GM12892 (cell line): Measurements from ENCODE around the gene MMP24.

Experiments used
- POLR2A ChIP-seq: IDR thresholded peaks from 2 replicates; pipeline ENCODE4 v1.6.1; 2011; ENCODE audit warnings: low read depth, low read length, control low read depth
- POLR2AphosphoS5 ChIP-seq: IDR thresholded peaks from 2 replicates; pipeline ENCODE4 v1.6.1; 2011; ENCODE audit warnings: low read depth, low read length, control low read depth

DNA sequence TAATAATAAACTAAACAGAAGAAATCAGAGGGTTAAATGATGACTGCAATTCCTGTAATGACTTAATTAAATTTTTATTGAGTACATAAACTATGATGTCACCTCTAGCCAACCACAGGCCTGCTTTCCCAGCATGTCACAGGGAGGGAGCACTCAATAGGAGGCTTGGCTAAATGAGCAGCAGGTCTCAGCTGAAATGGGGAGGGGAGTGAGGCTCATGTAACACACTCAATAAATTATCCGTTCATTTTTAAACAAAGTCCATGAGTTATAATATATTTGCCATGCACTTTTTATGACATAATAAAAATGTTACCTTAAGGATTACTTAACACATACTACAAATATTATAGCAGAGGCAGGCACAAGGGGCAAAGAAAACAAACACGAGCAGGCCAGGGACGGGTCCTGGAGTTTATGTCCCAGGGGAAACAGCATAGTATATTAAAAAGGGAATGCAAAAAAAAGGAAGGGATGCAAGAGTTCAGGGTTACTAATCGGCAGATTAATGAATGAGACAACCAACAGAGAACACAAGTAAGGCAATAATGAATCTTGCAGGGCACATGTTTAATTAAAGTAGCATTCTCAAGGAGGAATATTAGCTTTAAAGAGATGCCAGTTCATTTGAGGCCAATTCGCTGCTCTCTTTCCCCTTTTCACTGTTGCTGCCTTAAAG lies 92.8 kb downstream of the MMP24 start:
- TF ChIP-seq POLR2A (no peak), POLR2AphosphoS5 (no peak)
